Mesangial cell (primary cell): ENCODE results near the gene PRRG2. TPM values are rescaled to one million over a fixed set of nuclear protein-coding genes. Genes with fewer than 3 reads are reported as not detected.

Source experiments
- total RNA-seq: library from RNA; depleted of rRNA; stranded (reverse); fragments of >200 nt; gene quantifications from 2 replicates; pipeline ENCODE4 v1.2.3, GENCODE V29; 2015

PRRG2 gene
- total RNA-seq, result 0.16 and 1.1 TPM in 2 replicates

DNA sequence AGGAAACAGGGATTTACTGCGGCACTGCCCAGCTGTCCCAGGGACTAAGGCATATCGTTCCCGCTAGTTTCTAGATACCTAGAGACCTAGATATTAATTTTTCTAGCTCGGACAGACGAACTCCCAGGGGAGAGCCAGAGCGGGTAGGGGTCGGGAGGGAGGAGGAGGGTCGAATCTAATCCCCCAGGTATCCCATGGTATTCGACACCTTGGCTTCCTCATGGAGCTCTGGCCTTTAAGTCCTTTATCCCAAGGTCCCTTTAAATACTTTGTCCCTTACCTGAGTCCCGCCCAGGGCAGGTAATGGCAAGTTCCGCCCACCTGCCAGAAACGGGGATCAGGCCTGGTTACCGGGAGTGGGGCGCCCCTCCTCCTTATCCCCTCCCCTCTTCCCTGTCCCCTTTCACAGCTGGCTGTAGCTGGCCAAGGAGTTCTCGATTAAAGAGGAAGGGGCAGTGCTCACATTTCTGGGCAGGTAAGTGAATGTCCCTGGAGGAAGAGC lies at the start of gene PRRG2:
Gene PRRG2, plus strand, starts transcription at position 310 of the 502 bp plus-strand sequence. CDS start 1,904 bp downstream, outside the sequence.

GRCh38 chr19:49580264-49581006 lies 681 bp upstream of the PRRG2 start, which contains the start of gene NOSIP:
Gene NOSIP (minus strand): TSS chr19:49580556. CDS start chr19:49560691, 19,865 bp downstream.

GRCh38 chr19:49590971-49591730 lies 10.0 kb downstream of the PRRG2 start, which contains the start of gene PRR12:
Gene PRR12 (plus strand): TSS chr19:49591182. CDS start chr19:49591655, 473 bp downstream.

DNA sequence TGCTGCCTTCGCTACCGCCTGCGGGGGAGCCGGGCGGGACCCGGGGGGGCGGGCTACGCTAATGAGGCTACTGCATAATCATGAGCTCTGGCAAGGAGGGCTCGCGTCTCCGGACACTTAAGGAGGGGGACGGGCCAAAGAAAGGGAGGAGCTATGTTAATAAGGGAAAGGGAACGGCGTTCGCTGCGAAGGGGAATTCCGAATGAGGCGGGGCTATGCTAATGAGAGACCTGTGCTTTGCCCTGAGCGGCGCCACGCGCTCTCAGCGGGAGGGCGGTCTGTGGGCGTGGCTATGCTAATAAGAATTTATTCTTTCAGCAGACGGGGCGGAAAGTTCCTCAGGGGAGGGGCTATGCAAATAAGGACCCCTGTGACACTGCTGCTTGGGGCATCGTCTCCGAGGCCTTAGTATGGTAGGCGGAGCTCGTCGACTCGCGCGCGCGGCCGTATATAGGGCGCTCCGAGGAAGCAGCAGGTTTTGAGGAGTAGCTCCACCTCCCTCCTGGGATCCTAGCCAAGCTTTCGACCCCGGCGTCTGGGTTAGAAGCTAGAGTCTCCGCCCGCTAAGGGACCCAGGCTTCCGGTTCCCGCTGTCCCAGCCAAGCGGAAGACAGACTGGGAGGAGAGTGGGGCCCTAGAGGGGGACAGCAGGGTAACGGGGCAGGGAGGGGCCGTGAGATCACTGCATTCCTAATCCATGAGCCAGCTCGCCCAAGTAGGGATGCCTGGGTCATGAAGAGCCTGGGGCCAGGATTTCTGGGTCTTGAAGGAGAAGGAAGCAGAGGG lies 59.2 kb downstream of the PRRG2 start, which contains the start of gene RRAS:
Gene RRAS, minus strand, starts transcription at position 31 of the 786 bp plus-strand sequence. CDS start 45 bp downstream, outside the sequence.

Other genes starting within 250 kb of the PRRG2 start
- gene CD37, start 245.9 kb upstream of the PRRG2 start, total RNA-seq, result not detected in 2 replicates
- 56.5 and 59.7 TPM in 2 replicates for gene TEAD2, start 218.9 kb upstream of the PRRG2 start, total RNA-seq
- 0.81 and 2.3 TPM in 2 replicates for gene DKKL1, start 217.4 kb upstream of the PRRG2 start, total RNA-seq
- not detected in 2 replicates for gene KASH5, start 193.1 kb upstream of the PRRG2 start, total RNA-seq
- gene PTH2, start 157.9 kb upstream of the PRRG2 start, total RNA-seq, result not detected in 2 replicates
- gene GFY, start 155.9 kb upstream of the PRRG2 start, total RNA-seq, result not detected in 2 replicates
- under 0.01 TPM in 2 replicates for gene SLC17A7, start 139.8 kb upstream of the PRRG2 start, total RNA-seq
- gene PIH1D1, start 129.5 kb upstream of the PRRG2 start, total RNA-seq, result 97.8 and 107 TPM in 2 replicates
- gene ALDH16A1, start 128.1 kb upstream of the PRRG2 start, total RNA-seq, result 37.5 and 43.7 TPM in 2 replicates
- gene FLT3LG, start 107.1 kb upstream of the PRRG2 start, total RNA-seq, result 0.81 and 5.7 TPM in 2 replicates
- gene RPL13A, start 93.7 kb upstream of the PRRG2 start, total RNA-seq, result 3,557 and 5,004 TPM in 2 replicates
- gene RPS11, start 84.9 kb upstream of the PRRG2 start, total RNA-seq, result 3,157 and 4,504 TPM in 2 replicates
- gene FCGRT, start 68.7 kb upstream of the PRRG2 start, total RNA-seq, result 36.2 and 124 TPM in 2 replicates
- gene RCN3, start 53.3 kb upstream of the PRRG2 start, total RNA-seq, result 88.3 and 94.6 TPM in 2 replicates
- 135 and 207 TPM in 2 replicates for gene NOSIP, start 760 bp upstream of the PRRG2 start, total RNA-seq
- 12.1 and 15.8 TPM in 2 replicates for gene PRR12, start 9.9 kb downstream of the PRRG2 start, total RNA-seq
- 71.7 and 112 TPM in 2 replicates for gene RRAS, start 58.8 kb downstream of the PRRG2 start, total RNA-seq
- 39.8 and 41.7 TPM in 2 replicates for gene SCAF1, start 60.9 kb downstream of the PRRG2 start, total RNA-seq
- gene IRF3, start 84.5 kb downstream of the PRRG2 start, total RNA-seq, result 86.6 and 127 TPM in 2 replicates
- 20.0 and 67.8 TPM in 2 replicates for gene BCL2L12, start 84.6 kb downstream of the PRRG2 start, total RNA-seq
- gene PRMT1, start 96.0 kb downstream of the PRRG2 start, total RNA-seq, result 222 and 459 TPM in 2 replicates
- gene ADM5, start 108.3 kb downstream of the PRRG2 start, total RNA-seq, result 0.38 and 0.49 TPM in 2 replicates
- gene CPT1C, start 109.8 kb downstream of the PRRG2 start, total RNA-seq, result 4.4 and 30.8 TPM in 2 replicates
- gene TSKS, start 182.0 kb downstream of the PRRG2 start, total RNA-seq, result not detected in 2 replicates
- 149 and 166 TPM in 2 replicates for gene AP2A1, start 185.7 kb downstream of the PRRG2 start, total RNA-seq
- 22.3 and 33.6 TPM in 2 replicates for gene FUZ, start 232.0 kb downstream of the PRRG2 start, total RNA-seq
- gene MED25, start 237.0 kb downstream of the PRRG2 start, total RNA-seq, result 36.0 and 48.4 TPM in 2 replicates